Osteoblast (primary cell): Measurements from ENCODE around the gene TMEM140. TPM values are rescaled to one million over a fixed set of nuclear protein-coding genes. Genes with fewer than 3 reads are reported as not detected.
A peak's percentile ranks its signal among the peaks of the same experiment; 100 is the strongest.

ENCODE experiments used
- DNase-seq: peaks from one replicate; pipeline ENCODE4 v3.0.0; 2011; ENCODE audit warnings: low spot score, mixed read lengths; ENCODE audit not compliant: insufficient read length; ENCODE audit errors: missing footprints
- H2AFZ ChIP-seq: 2 replicates; pipeline ENCODE4 v1.6.0; 2011; ENCODE audit warnings: mild to moderate bottlenecking, low read length
- H3K27ac ChIP-seq: 2 replicates; pipeline ENCODE4 v1.5.1; 2011; ENCODE audit warnings: mild to moderate bottlenecking, low read depth, low read length, moderate library complexity
- H3K27me3 ChIP-seq: 2 replicates; pipeline ENCODE4 v1.6.0; 2012; ENCODE audit warnings: mild to moderate bottlenecking, control low read depth, inconsistent platforms, low read length, moderate library complexity; ENCODE audit not compliant: insufficient read depth
- H3K36me3 ChIP-seq: 2 replicates; pipeline ENCODE4 v1.5.1; 2011; ENCODE audit warnings: mild to moderate bottlenecking, low read length, control low read depth, moderate library complexity; ENCODE audit not compliant: insufficient read depth
- H3K4me1 ChIP-seq: 2 replicates; pipeline ENCODE4 v1.5.1; 2011; ENCODE audit warnings: mild to moderate bottlenecking, low read length, control low read depth, moderate library complexity; ENCODE audit not compliant: insufficient read depth
- H3K4me2 ChIP-seq: 2 replicates; pipeline ENCODE4 v1.6.0; 2011; ENCODE audit warnings: mild to moderate bottlenecking, low read length; ENCODE audit not compliant: insufficient read depth
- H3K4me3 ChIP-seq: fragments of 200-600 bp; sonication (generic); 3 replicates; pipeline ENCODE4 v1.5.1; 2012; ENCODE audit warnings: mild to moderate bottlenecking, low read length, inconsistent platforms; ENCODE audit not compliant: insufficient read depth
- H3K79me2 ChIP-seq: 2 replicates; pipeline ENCODE4 v1.6.0; 2012; ENCODE audit warnings: mild to moderate bottlenecking, low read length, control low read depth, inconsistent platforms; ENCODE audit not compliant: insufficient read depth
- H3K9me3 ChIP-seq: 2 replicates; pipeline ENCODE4 v1.5.1; 2011; ENCODE audit warnings: low read depth, low read length, control low read depth
- H4K20me1 ChIP-seq: 2 replicates; pipeline ENCODE4 v1.6.0; 2012; ENCODE audit warnings: mild to moderate bottlenecking, low read length, control low read depth; ENCODE audit not compliant: insufficient read depth
- CTCF ChIP-seq: IDR thresholded peaks from 2 replicates; pipeline ENCODE4 v1.5.1; 2011; ENCODE audit warnings: mild to moderate bottlenecking, low read depth, low read length, moderate library complexity; ENCODE audit errors: extremely low read depth
- total RNA-seq: library from RNA; depleted of rRNA; stranded (reverse); fragments of >200 nt; gene quantifications from 2 replicates; pipeline ENCODE4 v1.2.3, GENCODE V29; 2012

TMEM140 gene
- total RNA-seq, 1 donor = 14.1 TPM

DNA sequence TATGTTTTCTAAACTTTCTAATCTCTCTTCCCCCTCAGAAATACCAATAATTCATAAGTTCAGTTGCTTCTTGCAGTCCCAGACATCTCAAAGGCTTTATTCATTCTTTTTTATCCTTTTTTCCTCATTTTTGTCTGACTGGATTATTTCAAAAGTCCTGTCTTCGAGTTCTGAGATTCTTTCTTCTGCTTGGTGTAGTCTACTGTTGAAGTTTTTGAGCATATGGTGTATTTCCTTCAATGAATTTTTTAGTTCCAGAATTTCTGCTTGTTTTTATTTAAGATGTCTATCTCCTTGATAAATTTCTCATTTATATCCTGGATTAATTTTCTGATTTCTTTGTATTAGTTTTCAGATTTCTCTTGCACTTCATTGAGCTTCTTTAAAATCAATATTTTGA is 8.4 kb downstream of the TMEM140 start:
- H3K4me2 ChIP-seq = no peak overlapping the region
- no peak overlapping the region for H3K27ac ChIP-seq
- no peak overlapping the region for H2AFZ ChIP-seq
- no peaks in the 10 kb centered on the region for H3K36me3 ChIP-seq
- peaks cover 18% of the 10 kb centered on the region for H3K4me1 ChIP-seq
- peaks cover 3% of the 10 kb centered on the region for H3K79me2 ChIP-seq
- no peak for DNase-seq
- H4K20me1 ChIP-seq = no peaks in the 10 kb centered on the region
- no peaks in the 10 kb centered on the region for H3K9me3 ChIP-seq
- H3K27me3 ChIP-seq = no peaks in the 10 kb centered on the region
- no peak for TF ChIP-seq CTCF
- H3K4me3 ChIP-seq = no peak overlapping the region

GRCh38 chr7:135158141-135158655 is 10.3 kb downstream of the TMEM140 start:
- no peak overlapping the region for H3K27ac ChIP-seq
- H4K20me1 ChIP-seq = no peaks in the 10 kb centered on the region
- H3K4me1 ChIP-seq = peaks cover 18% of the 10 kb centered on the region
- peaks cover 3% of the 10 kb centered on the region for H3K79me2 ChIP-seq
- H3K4me2 ChIP-seq = no peak overlapping the region
- no peak for DNase-seq
- no peaks in the 10 kb centered on the region for H3K36me3 ChIP-seq
- H3K27me3 ChIP-seq = no peaks in the 10 kb centered on the region
- no peaks in the 10 kb centered on the region for H3K9me3 ChIP-seq
- no peak overlapping the region for H3K4me3 ChIP-seq
- no peak for TF ChIP-seq CTCF
- H2AFZ ChIP-seq = no peak overlapping the region

- H3K36me3 ChIP-seq = no peaks in the 10 kb centered on the region
- no peak overlapping the region for H3K4me3 ChIP-seq
- H3K9me3 ChIP-seq = no peaks in the 10 kb centered on the region
- no peaks in the 10 kb centered on the region for H3K27me3 ChIP-seq
- peaks cover 18% of the 10 kb centered on the region for H3K4me1 ChIP-seq
- no peak for DNase-seq
- H2AFZ ChIP-seq = peak overlapping the region; percentile 41
- peaks cover 3% of the 10 kb centered on the region for H3K79me2 ChIP-seq
- no peaks in the 10 kb centered on the region for H4K20me1 ChIP-seq
- no peak overlapping the region for H3K27ac ChIP-seq
- TF ChIP-seq CTCF = no peak
- H3K4me2 ChIP-seq = no peak overlapping the region
Observed at GRCh38 chr7:135158874-135159273, 11.0 kb downstream of the TMEM140 start.

GRCh38 chr7:135159359-135160085 is 11.7 kb downstream of the TMEM140 start:
- Histone ChIP-seq H2AFZ (no peak overlapping the region), H3K4me2 (peak overlapping the region; percentile 13), H3K27me3 (no peaks in the 10 kb centered on the region), H3K4me3 (no peak overlapping the region), H3K79me2 (peaks cover 3% of the 10 kb centered on the region), H3K4me1 (peaks cover 18% of the 10 kb centered on the region), H4K20me1 (no peaks in the 10 kb centered on the region), H3K9me3 (no peaks in the 10 kb centered on the region), H3K27ac (peak overlapping the region; percentile 57), H3K36me3 (no peaks in the 10 kb centered on the region)
- DNase-seq = peak; percentile 73
- TF ChIP-seq CTCF = no peak
